LNCAP (cell line): ENCODE measurements around the gene DGCR2.

Source experiments
- TF ChIP-seq, protein P1 (sequence below): fragments of 450-650 bp; IDR thresholded peaks from 2 replicates; pipeline ENCODE4 v1.5.1; 2017; ENCODE audit warnings: mild to moderate bottlenecking

Gene DGCR2

GRCh38 chr22:19148417-19149046 is 26.3 kb upstream of the DGCR2 start:
- TF ChIP-seq, protein P1, sequence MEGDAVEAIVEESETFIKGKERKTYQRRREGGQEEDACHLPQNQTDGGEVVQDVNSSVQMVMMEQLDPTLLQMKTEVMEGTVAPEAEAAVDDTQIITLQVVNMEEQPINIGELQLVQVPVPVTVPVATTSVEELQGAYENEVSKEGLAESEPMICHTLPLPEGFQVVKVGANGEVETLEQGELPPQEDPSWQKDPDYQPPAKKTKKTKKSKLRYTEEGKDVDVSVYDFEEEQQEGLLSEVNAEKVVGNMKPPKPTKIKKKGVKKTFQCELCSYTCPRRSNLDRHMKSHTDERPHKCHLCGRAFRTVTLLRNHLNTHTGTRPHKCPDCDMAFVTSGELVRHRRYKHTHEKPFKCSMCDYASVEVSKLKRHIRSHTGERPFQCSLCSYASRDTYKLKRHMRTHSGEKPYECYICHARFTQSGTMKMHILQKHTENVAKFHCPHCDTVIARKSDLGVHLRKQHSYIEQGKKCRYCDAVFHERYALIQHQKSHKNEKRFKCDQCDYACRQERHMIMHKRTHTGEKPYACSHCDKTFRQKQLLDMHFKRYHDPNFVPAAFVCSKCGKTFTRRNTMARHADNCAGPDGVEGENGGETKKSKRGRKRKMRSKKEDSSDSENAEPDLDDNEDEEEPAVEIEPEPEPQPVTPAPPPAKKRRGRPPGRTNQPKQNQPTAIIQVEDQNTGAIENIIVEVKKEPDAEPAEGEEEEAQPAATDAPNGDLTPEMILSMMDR = no peak

DNA sequence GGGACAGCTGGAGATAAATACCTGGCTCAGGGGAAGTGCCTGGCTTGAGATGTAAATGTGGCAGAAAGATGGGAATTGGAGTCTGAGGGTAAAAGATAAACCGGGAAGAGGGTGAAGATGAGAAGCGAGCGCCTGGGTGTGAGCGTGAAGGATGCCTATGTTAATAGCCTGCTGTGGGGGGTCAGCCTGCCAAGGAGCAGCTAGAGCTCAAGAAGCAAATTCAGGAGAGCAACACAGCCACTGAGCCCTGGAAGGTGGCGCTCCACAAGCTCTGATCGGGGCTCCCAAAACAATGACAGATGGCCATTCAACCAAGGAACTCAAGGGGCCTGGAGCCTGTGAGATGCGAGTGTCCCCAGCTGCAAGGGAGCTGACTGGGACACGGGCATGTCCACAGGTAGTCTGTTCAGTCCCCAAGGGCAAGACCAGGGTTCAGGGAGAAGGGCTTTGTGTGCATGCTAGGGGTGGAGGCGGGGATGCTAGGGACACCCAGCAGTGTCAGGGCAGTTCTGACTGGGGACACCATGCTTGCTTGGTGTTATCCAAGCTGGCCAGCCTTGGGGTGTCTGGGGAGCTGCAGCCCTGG is 25.1 kb upstream of the DGCR2 start:
- TF ChIP-seq, protein P1 = no peak

DNA sequence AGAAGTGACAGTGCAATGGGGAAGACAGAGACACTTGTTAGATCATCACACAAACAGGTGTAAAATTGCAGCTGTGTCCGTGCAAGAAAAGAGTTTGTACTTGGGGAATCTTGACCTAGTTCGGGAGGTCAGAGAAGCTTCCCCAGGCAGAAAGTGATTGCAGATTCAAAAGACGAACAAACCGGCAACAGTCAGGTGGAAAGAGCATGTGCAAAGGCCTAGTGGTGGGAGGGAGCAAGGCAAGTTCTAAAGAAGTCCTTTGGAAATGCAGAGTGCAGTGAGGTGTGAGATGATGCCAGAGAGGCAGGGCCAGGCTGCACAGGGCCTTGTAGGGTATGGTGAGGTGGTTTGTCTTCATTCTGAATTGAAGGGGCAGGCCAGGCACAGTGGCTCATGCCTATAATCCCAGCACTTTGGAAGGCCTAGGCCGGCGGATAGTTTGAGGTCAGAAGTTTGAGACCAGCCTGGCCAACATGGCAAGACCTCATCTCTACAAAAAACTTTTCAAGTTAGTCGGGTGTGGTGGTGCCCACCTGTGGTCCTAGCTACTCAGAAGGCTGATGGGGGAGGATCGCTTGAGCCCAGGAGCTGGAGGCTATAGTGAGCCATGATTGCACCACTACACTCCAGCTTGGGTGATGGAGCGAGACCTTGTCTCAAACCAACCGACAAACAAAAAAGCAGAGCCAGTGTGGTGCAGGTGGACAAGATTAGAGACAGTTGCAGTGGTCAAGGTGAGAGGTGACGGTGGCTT is 24.2 kb upstream of the DGCR2 start:
- TF ChIP-seq, protein P1 = no peak

DNA sequence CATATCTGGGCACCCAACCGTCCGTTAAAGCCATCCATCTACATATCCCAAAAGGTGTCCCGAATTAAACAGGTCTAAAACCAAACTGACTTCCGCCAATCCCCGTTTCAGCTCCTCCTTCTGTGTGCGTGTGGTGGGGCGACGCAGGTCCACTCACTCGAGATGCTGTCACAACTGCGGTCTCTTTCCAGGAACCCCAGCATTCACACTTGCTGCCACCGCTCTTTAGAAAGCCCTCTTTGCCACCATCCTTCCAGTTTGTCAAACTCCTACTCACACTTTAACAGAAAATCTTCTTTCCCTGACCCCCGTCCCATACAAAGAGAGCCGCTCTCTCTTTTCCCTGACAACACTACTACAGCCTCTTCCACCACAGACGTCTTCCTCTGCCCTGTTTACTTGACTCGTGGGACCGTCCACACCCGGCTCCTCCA is 21.8 kb upstream of the DGCR2 start:
- TF ChIP-seq, protein P1 = no peak

DNA sequence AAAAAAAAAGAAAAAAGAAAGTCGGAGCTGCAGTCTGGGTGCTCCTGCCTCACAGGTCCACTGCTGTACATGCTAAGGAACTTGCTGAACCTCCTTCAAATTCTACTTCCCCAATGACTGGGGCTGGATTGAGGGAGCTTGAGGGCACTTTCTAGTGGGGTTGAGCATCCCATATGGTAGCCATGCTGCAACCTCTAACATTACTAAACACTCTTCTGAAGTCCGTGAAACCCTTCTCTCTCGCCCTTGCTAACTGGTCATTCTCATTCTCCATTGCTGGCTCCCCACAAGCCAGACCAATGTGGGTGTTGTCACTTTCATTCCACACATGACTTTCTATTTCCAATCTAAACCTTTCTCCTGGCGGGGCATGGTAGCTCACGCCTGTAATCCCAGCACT is 21.0 kb upstream of the DGCR2 start:
- TF ChIP-seq, protein P1 = no peak

- TF ChIP-seq, protein P1 = no peak
Measured at GRCh38 chr22:19142394-19142793, 20.2 kb upstream of the DGCR2 start.

DNA sequence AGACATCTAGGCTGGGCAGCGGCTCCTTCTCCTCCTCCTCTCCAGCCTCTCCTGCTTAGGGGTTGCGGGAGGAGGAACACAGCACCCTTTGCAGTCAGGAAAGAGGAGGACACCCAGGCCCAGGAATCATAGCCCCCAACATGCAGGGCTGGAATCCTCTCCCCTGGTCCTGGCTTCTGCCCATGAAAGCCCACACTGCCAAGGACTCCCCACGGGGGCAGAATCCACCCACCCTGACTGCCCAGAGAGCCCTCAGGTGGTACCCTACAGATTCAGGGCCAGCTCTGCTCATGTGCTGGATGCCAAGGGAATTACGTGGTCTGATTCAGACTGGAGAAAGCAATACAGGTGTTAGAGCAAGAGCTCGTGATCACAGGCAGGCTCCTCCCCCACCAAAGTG is 17.8 kb upstream of the DGCR2 start:
- TF ChIP-seq, protein P1 = no peak
